Putamen (tissue), 1 donor: ENCODE measurements around the gene ZDHHC15.
"Not testable (repeated sequence)": the region's sequence is repeated elsewhere in the genome, so short reads cannot be mapped to it uniquely, and the experiment has no call there.

Experiments
- DNase-seq: peaks from one replicate; pipeline ENCODE4 v3.0.0-alpha.2; 2016; ENCODE audit warnings: low spot score

The ZDHHC15 gene, protein sequence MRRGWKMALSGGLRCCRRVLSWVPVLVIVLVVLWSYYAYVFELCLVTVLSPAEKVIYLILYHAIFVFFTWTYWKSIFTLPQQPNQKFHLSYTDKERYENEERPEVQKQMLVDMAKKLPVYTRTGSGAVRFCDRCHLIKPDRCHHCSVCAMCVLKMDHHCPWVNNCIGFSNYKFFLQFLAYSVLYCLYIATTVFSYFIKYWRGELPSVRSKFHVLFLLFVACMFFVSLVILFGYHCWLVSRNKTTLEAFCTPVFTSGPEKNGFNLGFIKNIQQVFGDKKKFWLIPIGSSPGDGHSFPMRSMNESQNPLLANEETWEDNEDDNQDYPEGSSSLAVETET

DNA sequence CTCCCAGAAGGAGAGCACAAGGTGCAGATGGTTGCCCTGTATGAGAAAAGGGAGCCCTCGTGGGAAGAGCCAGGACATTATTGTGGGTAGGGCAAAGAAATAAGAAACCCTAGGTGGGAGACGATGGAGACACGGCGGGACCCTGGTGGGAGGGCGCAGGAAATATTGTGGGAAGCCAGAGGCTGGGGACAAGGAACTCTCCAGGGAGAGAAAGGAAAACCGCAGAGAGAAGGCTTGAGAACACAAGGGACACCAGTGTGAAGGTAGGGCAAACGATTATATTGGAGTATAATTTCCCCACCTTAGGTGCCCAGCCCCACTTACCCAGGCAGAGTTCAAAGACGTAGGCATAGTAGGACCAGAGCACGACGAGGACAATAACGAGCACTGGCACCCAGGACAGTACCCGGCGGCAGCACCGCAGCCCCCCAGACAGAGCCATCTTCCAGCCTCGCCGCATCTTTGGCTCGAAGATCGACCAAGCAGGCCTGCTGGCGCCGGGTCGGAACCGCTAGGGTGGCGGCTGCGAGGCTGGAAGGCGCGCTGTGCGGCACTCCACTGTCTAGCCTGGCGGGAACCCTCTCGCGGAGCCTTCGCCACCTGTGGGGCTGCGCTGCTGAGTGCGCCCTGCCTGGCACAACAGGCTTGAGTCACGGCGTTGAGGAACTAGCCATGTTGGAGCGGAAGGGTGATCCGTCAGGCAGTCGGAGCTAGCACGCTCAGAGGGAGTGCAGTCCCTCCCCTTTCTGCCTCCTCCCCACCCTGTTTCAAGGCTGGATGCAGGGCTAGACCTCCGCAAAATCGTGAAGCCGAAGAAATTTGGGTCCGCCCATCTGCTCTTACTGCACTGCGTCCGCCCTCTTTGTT, at the start of gene ZDHHC15:
Gene ZDHHC15 (minus strand): TSS at position 473 of the 867 bp plus-strand sequence. CDS start 13 bp downstream, at position 460.
- peak; percentile 58 for DNase-seq

GRCh38 chrX:75560544-75560943, 37.7 kb upstream of the ZDHHC15 start:
- DNase-seq, result not testable (repeated sequence)

DNA sequence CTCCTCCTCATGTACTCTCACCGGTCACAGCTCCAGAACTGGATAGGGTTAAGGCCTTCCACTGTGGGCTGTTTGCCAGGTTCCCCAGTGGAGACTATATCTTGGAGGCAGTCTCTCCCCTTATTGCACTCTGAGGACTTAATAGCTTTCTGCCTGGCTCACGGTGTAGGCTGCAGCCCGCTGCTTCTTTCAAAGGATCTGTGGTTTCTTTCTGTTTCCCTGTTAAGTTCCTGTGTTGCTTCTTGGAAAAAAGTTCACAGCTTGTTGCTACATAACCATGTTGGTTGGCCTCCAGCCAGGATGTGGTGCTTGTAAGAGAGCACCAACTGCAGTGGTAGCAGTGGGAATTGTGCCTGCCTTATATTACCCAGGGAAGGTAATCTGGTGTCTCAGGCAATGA, 24.9 kb upstream of the ZDHHC15 start:
- DNase-seq, result no peak

- no peak for DNase-seq
These were observed 24.1 kb upstream of the ZDHHC15 start for GRCh38 chrX:75546724-75547511.

DNA sequence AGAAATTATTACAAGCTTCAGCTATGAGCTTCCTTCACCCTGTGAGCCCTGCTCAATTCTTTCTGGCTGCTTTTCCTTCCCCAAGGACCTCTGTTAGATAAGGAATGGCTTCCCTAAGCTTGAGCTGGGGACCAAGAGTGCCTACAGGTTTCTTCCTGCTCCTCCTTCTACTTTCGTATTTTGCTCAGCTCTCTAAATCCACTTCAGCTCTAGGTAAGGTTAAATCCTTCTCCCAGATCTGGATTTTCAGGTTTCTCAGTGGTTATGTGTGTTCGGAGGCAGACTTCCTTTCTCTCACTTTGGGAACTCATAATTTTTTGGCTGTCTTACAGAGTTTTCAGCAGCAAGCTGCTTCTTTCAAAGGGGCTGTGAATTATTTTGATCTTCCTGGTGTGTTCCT, 21.9 kb upstream of the ZDHHC15 start:
- no peak for DNase-seq

- DNase-seq, result no peak
These were observed 38.9 kb downstream of the ZDHHC15 start for GRCh38 chrX:75483933-75484332.

DNA sequence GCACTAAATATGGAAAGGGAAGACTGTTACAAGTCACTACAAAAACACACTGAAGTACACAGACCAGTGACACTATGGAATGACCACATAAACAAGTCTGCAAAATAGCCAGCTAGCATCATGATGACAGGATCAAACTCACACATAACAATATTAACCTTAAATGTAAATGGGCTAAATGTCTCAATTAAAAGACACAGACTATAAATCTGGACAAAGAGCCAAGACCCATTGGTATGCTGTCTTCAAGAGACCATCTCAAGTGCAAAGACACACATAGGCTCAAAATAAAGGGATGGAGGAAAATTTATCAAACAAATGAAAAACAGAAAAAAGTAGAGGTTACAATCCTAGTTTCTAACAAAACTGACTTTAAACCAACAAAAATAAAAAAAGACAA, 61.1 kb downstream of the ZDHHC15 start:
- DNase-seq, result not testable (repeated sequence)

- no peak for DNase-seq
These were observed 101.1 kb downstream of the ZDHHC15 start for GRCh38 chrX:75421688-75422230.

GRCh38 chrX:75407153-75407552, 115.7 kb downstream of the ZDHHC15 start:
- not testable (repeated sequence) for DNase-seq

- no peak for DNase-seq
These were observed 132.4 kb downstream of the ZDHHC15 start for GRCh38 chrX:75390470-75390869.

GRCh38 chrX:75369721-75370120, 153.1 kb downstream of the ZDHHC15 start:
- no peak for DNase-seq

- DNase-seq, result no peak
These were observed 156.0 kb downstream of the ZDHHC15 start for GRCh38 chrX:75366861-75367260.

DNA sequence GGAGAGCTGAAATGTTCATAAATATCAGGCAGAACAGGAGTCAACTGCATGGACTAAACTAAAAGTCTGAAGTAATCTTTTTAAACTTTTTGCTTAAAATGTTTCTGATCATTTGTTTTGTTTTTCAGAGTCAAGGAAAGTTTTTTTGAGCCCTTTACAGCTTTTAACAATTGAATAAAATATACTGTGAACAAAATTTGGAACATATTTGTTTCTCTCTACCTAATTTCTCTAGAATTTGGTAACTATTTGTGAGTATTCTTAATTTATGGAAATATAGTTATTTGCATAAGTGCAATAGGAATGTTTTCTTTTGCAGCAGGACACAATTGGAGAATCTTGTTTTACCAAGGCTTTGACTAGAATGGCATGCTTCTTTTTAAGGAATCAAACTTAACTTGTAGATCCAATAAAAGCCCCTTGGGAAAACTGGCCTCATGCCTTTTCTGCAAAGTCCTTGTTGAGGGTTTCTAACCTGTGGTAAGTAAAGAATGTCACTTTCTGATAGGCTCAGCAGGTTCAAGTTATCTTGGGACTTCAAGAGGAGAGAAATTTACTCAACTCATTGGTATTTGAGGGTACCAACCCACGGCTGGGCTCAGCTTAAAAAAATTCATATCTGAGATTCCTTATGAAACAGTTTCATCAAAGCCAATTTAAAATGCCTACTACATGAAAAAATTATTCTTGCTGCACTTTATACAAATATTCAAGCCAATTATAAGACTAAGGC, 157.4 kb downstream of the ZDHHC15 start:
- no peak for DNase-seq

DNA sequence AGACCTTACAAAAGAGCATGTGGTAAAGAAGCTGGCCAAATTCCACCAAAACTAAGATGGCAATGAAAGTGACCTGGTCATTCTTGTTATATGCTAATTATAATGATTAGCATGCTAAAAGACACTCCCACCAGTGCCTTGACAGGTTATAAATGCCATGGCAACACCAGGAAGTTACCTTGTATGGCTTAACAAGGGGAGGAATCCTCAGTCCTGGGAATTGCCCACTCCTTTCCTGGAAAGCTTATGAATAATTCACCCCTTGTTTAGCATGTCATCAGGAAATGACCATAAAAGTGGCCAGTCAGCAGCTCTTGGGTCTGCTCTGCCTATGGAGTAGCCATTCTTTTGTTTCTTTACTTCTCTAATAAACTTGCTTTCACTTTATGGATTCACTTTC, 161.0 kb downstream of the ZDHHC15 start:
- no peak for DNase-seq

DNA sequence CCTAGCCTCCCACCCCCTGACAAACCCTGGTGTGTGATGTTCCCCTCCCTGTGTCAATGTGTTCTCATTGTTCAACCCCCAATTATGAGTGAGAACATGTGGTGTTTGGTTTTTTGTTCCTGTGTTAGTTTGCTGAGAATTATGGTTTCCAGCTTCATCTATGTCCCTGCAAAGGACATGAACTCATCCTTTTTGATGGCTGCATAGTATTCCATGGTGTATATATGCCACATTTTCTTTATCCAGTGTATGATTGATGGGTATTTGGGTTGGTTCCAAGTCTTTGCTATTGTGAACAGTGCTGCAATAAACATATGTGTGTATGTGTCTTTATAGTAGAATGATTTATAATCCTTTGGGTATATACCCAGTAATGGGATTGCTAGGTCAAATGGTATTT, 174.2 kb downstream of the ZDHHC15 start:
- not testable (repeated sequence) for DNase-seq

DNA sequence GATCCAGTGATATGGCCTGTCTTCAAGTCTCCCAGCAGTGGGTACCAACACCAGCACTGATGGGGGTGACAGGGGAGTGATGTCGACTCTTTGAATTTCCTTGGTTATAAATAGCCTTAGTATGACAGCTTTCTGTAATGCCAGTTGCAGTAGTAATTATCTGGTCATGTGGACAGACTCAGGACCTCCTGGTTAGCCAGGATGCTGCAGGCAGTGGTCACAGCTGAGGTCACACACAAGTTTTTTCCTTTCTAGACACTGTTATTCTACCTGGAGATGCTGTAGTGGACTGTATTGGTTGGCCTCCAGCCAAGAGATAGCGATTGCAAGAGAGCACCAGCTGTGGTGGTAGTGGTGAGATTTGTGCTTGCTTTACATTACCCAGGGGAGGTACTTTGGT, 185.3 kb downstream of the ZDHHC15 start:
- no peak for DNase-seq

GRCh38 chrX:75335127-75335458, 187.7 kb downstream of the ZDHHC15 start:
- no peak for DNase-seq

- not testable (repeated sequence) for DNase-seq
These were observed 188.3 kb downstream of the ZDHHC15 start for GRCh38 chrX:75334407-75335126.

DNA sequence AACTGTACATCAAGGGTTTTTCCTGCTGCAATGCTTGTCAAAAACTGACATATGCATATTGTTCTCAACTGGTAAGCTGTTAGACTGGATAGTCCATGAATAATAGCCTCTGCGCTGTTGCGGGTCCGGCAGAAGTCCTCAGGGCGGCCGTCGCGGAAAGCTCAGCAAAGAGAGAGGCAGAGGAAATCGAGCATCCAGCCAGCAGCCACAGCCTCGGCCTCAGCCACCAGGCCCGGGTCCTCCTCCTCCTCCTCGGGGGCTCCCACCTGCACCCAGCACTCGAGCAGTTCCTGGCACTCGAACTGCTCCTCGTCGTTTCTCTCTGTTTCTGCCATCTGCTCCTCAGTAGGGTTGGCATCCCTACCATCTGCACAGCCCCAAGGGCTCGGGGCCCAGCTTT, 195.2 kb downstream of the ZDHHC15 start:
- DNase-seq, result no peak
